Measurements from ENCODE around the gene SDHAF4. TPM values are rescaled to one million over a fixed set of nuclear protein-coding genes. Genes with fewer than 3 reads are reported as not detected.

The SDHAF4 gene
- total RNA-seq, 1 donor from 2014 or later, result 98.2 TPM

- no peaks in the 10 kb centered on the region for H3K27me3 ChIP-seq
- Mint-ChIP-seq H3K9me3 (peaks cover 8% of the 10 kb centered on the region), H3K27ac (no peak overlapping the region), H3K4me3 (no peak overlapping the region), H3K27me3 (ENCODE audit: insufficient read depth, low read depth) (no peaks in the 10 kb centered on the region), H3K36me3 (peaks cover 24% of the 10 kb centered on the region), H3K4me1 (no peaks in the 10 kb centered on the region)
- no peaks in the 10 kb centered on the region for H4K20me1 ChIP-seq (ENCODE audit: low read depth)
- H2AFZ ChIP-seq (replicated peaks), result no peak overlapping the region
- H3K4me2 ChIP-seq, result no peak overlapping the region
- peaks cover 37% of the 10 kb centered on the region for H3K79me2 ChIP-seq (ENCODE audit: low read depth)
- no peak overlapping the region for H3K9ac ChIP-seq
- H3K27ac ChIP-seq, result no peak overlapping the region
- H3F3A ChIP-seq (ENCODE audit: low read depth), result no peaks in the 10 kb centered on the region
- no peaks in the 10 kb centered on the region for H3K4me1 ChIP-seq
- DNase-seq (ENCODE audit: low spot score), result no peak
- TF ChIP-seq EZH2 (IDR thresholded peaks at IDR 0.05), result no peak
- no peak for TF ChIP-seq EZH2phosphoT487 (IDR thresholded peaks at IDR 0.05)
- TF ChIP-seq CTCF (IDR thresholded peaks at IDR 0.05), result no peak
- H3K4me3 ChIP-seq, result no peak overlapping the region
- no peaks in the 10 kb centered on the region for H3K9me3 ChIP-seq (ENCODE audit: low read depth)
- peaks cover 8% of the 10 kb centered on the region for H3K36me3 ChIP-seq
Observed at GRCh38 chr6:70574643-70575042, 7.9 kb downstream of the SDHAF4 start.

- no peaks in the 10 kb centered on the region for H3K27me3 ChIP-seq
- no peaks in the 10 kb centered on the region for H3F3A ChIP-seq (ENCODE audit: low read depth)
- no peak overlapping the region for H3K27ac ChIP-seq
- H3K4me1 Mint-ChIP-seq, result no peaks in the 10 kb centered on the region
- DNase-seq (ENCODE audit: low spot score), result no peak
- no peak overlapping the region for H2AFZ ChIP-seq (replicated peaks)
- H3K4me3 Mint-ChIP-seq, result no peak overlapping the region
- H3K79me2 ChIP-seq (ENCODE audit: low read depth), result peaks cover 24% of the 10 kb centered on the region
- no peak for TF ChIP-seq CTCF (IDR thresholded peaks at IDR 0.05)
- no peak for TF ChIP-seq EZH2 (IDR thresholded peaks at IDR 0.05)
- no peak for TF ChIP-seq EZH2phosphoT487 (IDR thresholded peaks at IDR 0.05)
- no peaks in the 10 kb centered on the region for H3K9me3 Mint-ChIP-seq
- H3K9me3 ChIP-seq (ENCODE audit: low read depth), result no peaks in the 10 kb centered on the region
- no peak overlapping the region for H3K9ac ChIP-seq
- no peaks in the 10 kb centered on the region for H3K27me3 Mint-ChIP-seq (ENCODE audit: insufficient read depth, low read depth)
- H3K36me3 Mint-ChIP-seq, result peaks cover 18% of the 10 kb centered on the region
- no peak overlapping the region for H3K4me3 ChIP-seq
- peaks cover 6% of the 10 kb centered on the region for H3K36me3 ChIP-seq
- no peaks in the 10 kb centered on the region for H4K20me1 ChIP-seq (ENCODE audit: low read depth)
- H3K4me2 ChIP-seq, result no peak overlapping the region
- H3K27ac Mint-ChIP-seq, result no peak overlapping the region
- no peaks in the 10 kb centered on the region for H3K4me1 ChIP-seq
Observed at GRCh38 chr6:70575899-70576495, 9.3 kb downstream of the SDHAF4 start.

GRCh38 chr6:70586114-70586513 is 19.4 kb downstream of the SDHAF4 start:
- H3K9me3 Mint-ChIP-seq, result no peaks in the 10 kb centered on the region
- H3F3A ChIP-seq (ENCODE audit: low read depth), result no peaks in the 10 kb centered on the region
- H3K4me3 ChIP-seq, result no peak overlapping the region
- no peak overlapping the region for H3K4me3 Mint-ChIP-seq
- no peaks in the 10 kb centered on the region for H4K20me1 ChIP-seq (ENCODE audit: low read depth)
- no peak overlapping the region for H2AFZ ChIP-seq (replicated peaks)
- H3K36me3 ChIP-seq, result peaks cover 3% of the 10 kb centered on the region
- H3K27me3 ChIP-seq, result no peaks in the 10 kb centered on the region
- no peaks in the 10 kb centered on the region for H3K4me1 Mint-ChIP-seq
- TF ChIP-seq EZH2phosphoT487 (IDR thresholded peaks at IDR 0.05), result no peak
- no peak for TF ChIP-seq CTCF (IDR thresholded peaks at IDR 0.05)
- TF ChIP-seq EZH2 (IDR thresholded peaks at IDR 0.05), result no peak
- H3K27me3 Mint-ChIP-seq (ENCODE audit: insufficient read depth, low read depth), result no peaks in the 10 kb centered on the region
- H3K9ac ChIP-seq, result no peak overlapping the region
- no peak for DNase-seq (ENCODE audit: low spot score)
- H3K27ac ChIP-seq, result no peak overlapping the region
- no peaks in the 10 kb centered on the region for H3K4me1 ChIP-seq
- no peak overlapping the region for H3K4me2 ChIP-seq
- no peak overlapping the region for H3K27ac Mint-ChIP-seq
- peaks cover 28% of the 10 kb centered on the region for H3K36me3 Mint-ChIP-seq
- no peaks in the 10 kb centered on the region for H3K79me2 ChIP-seq (ENCODE audit: low read depth)
- H3K9me3 ChIP-seq (ENCODE audit: low read depth), result no peaks in the 10 kb centered on the region

Measured in neural progenitor cell (in vitro differentiated cells).